ENCODE results near the gene FGD6.

DNA sequence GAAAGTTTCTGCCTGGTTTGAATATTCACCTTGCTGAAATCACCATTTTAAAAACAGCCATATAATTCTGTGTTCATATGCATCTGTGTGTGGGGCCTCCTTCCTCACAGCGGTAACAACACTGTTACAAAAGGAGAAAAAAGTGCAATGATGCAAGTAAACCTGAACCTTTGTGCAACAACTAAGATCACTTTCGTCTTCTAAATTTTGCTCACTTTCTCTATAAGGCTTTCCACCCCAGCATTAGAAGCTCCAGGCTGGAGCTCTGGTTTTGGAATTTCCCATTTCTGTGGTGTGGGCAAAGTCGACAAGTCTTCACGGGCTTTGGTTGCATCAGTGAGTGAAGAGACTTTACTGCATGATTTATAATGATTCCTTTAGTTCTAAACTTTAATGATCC is 18.4 kb downstream of the FGD6 start:
- TF ChIP-seq, protein P1, sequence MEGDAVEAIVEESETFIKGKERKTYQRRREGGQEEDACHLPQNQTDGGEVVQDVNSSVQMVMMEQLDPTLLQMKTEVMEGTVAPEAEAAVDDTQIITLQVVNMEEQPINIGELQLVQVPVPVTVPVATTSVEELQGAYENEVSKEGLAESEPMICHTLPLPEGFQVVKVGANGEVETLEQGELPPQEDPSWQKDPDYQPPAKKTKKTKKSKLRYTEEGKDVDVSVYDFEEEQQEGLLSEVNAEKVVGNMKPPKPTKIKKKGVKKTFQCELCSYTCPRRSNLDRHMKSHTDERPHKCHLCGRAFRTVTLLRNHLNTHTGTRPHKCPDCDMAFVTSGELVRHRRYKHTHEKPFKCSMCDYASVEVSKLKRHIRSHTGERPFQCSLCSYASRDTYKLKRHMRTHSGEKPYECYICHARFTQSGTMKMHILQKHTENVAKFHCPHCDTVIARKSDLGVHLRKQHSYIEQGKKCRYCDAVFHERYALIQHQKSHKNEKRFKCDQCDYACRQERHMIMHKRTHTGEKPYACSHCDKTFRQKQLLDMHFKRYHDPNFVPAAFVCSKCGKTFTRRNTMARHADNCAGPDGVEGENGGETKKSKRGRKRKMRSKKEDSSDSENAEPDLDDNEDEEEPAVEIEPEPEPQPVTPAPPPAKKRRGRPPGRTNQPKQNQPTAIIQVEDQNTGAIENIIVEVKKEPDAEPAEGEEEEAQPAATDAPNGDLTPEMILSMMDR (conservative IDR thresholded peaks at IDR 0.05 in 1 of 2, IDR thresholded peaks at IDR 0.05 in 1 of 2; ENCODE audit: low read depth in 1 of 2, low read length in 2 of 2) = no peak
- TF ChIP-seq EZH2 (IDR thresholded peaks at IDR 0.05; ENCODE audit: low read length, missing control alignments) = no peak

Data from fibroblast of lung (primary cell).